ENCODE data around the gene CERS3.

The CERS3 gene

GRCh38 chr15:100405179-100405578 is 123.6 kb downstream of the CERS3 start:
- no peak for DNase-seq (ENCODE audit: low read depth, low spot score)
- POLR2A ChIA-PET: no interaction called here
- CTCF ChIA-PET: no interaction called here
- no peak for TF ChIP-seq CTCF (IDR thresholded peaks at IDR 0.05; ENCODE audit: insufficient read depth, low read length, missing control alignments)
- no peak overlapping the region for H3K4me3 ChIP-seq (ENCODE audit: low read depth, low read length)

DNA sequence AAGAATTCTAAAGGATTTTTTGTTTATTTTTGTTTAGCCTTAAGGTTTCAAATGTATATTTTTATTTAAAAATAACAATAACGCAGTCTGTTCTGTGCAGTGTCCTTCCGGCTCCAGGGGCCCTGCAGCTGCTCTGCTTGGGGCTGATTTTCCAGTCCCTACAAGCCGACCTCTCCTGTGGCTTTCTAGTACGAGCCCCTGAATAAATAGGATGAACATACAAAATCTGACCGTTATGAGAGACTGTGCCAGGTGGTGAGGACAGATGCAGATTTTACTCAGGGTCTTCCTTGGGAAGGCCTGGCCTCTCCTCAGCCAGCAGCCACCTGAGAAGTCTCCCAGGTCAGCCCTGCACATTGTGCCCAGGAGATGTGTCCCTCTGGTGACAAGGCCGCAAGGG is 127.8 kb downstream of the CERS3 start:
- no peak for TF ChIP-seq CTCF (IDR thresholded peaks at IDR 0.05; ENCODE audit: insufficient read depth, low read length, missing control alignments)
- CTCF ChIA-PET: no interaction called here

GRCh38 chr15:100394736-100395440 is 133.9 kb downstream of the CERS3 start:
- ChIA-PET CTCF (no interaction called here), POLR2A (no interaction called here)
- no peak for DNase-seq (ENCODE audit: low read depth, low spot score)
- H3K4me3 ChIP-seq (ENCODE audit: low read depth, low read length): no peak overlapping the region
- TF ChIP-seq CTCF (IDR thresholded peaks at IDR 0.05; ENCODE audit: insufficient read depth, low read length, missing control alignments): no peak

More for the DNA sequence above, 127.8 kb downstream of the CERS3 start:
- no peak overlapping the region for H3K4me3 ChIP-seq (ENCODE audit: low read depth, low read length)
- no peak for DNase-seq (ENCODE audit: low read depth, low spot score)
- POLR2A ChIA-PET: no interaction called here

- POLR2A ChIA-PET: no interaction called here
- DNase-seq (ENCODE audit: low read depth, low spot score): no peak
- CTCF ChIA-PET: no interaction called here
- no peak for TF ChIP-seq CTCF (IDR thresholded peaks at IDR 0.05; ENCODE audit: insufficient read depth, low read length, missing control alignments)
- H3K4me3 ChIP-seq (ENCODE audit: low read depth, low read length): no peak overlapping the region
Measured at GRCh38 chr15:100393008-100393407, 135.7 kb downstream of the CERS3 start.

DNA sequence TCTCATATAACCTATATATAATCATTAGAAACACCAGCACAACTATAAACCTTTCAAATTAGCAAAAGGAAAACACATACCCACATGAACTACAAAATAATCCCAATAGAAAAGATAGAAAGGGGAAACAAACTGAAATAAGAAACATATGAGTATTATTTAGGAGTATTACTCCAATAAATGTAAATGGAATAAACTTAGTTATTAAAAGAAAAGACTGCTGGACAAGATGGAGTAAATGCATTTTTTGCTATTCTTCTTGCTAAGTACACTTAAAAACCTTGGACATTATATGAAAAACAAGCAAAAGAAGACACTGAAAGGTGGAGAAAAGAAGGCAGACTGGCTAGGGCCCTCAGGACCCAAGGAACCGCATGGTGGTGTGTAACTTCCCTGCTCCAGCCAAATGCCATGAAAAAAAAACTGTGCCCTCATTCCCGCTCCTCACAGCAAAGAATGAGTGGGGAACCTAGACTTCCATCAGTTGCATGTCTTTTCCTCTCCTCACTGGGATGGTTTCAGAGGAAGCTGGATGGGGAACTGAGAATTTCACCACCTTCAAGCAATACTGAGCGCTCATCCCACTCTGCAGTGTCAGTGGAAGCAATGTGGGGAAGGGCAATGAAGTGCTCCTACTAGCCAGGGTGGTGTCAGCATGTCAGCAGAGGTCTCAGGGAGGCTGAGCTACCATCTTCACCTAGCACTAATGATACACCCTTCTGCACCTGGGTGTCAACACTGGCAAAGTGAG is 143.3 kb downstream of the CERS3 start:
- POLR2A ChIA-PET: no interaction called here
- no peak for TF ChIP-seq CTCF (IDR thresholded peaks at IDR 0.05; ENCODE audit: insufficient read depth, low read length, missing control alignments)
- DNase-seq (ENCODE audit: low read depth, low spot score): no peak
- H3K4me3 ChIP-seq (ENCODE audit: low read depth, low read length): no peak overlapping the region
- CTCF ChIA-PET: no interaction called here

- ChIA-PET POLR2A (no interaction called here), CTCF (no interaction called here)
- no peak for DNase-seq (ENCODE audit: low read depth, low spot score)
Measured at GRCh38 chr15:100384108-100384410, 144.7 kb downstream of the CERS3 start.

More at GRCh38 chr15:100384108-100384410, 144.7 kb downstream of the CERS3 start:
- H3K4me3 ChIP-seq (ENCODE audit: low read depth, low read length): no peak overlapping the region
- no peak for TF ChIP-seq CTCF (IDR thresholded peaks at IDR 0.05; ENCODE audit: insufficient read depth, low read length, missing control alignments)

All from AG04449 (cell line).